Measurements from ENCODE around the gene STEAP2.

The STEAP2 gene

DNA sequence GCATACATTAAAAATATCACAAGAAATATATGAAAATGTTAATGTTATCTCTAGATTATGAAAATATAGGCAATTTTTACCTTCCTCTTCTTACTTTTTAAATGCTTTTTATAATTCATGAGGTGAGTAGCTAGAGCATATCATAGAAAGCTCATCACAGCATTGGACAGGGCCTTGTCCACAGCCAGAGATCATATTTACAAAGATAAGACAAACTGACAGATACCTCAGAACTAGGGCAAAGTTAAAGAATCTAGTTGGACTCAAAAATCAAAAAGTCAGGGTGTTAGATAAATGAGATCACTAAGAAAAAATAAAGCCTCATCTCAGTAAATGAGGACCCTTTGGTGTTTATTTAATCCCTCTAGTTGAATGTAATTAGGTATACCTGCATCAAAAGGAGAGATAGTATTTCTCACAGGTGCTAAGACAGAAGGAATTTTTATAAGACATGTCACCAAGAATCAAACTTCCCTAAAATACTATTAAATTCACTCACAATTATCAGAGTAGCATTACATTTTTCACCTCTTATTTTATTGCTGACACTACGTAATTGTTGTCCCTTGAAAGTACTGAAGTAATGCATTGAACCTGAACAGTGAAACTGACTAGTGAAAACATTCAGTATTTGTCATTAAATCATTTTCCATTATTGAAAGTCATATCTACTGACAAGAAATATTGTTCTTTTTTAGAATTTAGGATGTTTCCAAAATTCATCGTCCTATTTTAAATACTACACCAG is 59.1 kb downstream of the STEAP2 start:
- DNase-seq (ENCODE audit: low read depth in 2 of 2), result no peak

DNA sequence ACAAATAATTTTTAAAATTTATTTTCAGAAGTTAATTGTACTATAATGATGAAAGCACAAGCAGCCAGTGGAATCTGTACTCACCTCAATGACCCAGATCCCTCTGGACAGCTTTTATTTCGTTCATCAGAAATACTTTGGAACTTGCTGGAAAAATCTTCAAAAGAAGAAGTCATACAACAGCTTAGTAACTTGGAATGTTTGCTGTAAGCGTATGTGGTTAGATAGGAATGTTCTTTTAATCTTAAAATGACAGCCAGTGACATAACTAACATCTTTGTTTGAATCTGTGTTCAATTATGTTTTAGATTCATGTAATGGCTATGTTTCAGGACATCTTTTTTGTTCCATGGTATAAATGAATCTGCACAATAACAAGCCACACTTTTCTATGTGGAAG is 60.2 kb downstream of the STEAP2 start:
- no peak for DNase-seq (ENCODE audit: low read depth in 2 of 2)

DNA sequence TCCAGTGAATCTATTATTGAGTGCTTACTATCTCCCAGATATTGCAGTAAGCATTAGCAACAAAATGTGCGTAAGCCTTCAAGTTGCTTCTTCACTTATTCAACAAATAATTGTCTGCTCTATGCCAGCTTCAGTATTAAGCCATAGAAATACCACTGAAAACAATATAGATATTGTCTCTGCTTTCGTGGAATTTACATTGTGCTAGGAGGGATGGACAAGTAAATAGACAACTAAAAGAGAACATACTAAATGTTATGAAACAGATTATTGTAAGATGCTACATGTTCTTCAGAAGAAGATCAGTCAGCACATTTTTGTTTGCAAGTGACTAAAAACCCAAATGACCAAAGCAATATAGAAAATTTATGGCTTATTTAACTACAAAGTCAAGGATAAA is 60.7 kb downstream of the STEAP2 start:
- DNase-seq (ENCODE audit: low read depth in 2 of 2), result no peak

DNA sequence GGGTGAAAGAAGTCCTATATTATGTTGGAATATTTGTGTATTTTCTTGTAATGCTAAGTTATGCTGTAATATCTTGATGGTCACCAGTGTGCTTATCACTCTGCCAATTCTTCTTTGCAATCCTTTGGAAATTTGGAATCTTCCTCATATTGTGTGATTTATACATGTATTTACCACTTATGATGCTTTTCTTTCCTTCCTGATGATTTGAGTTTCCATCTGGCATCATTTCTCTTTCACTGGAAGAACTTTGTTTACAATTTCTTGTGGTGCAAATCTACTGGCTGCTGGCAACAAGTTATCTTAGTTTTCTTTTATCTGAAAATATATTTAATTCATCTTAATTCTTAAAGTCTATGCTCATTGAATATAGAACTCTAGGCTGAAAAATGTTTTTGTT is 62.6 kb downstream of the STEAP2 start:
- no peak for DNase-seq (ENCODE audit: low read depth in 2 of 2)

DNA sequence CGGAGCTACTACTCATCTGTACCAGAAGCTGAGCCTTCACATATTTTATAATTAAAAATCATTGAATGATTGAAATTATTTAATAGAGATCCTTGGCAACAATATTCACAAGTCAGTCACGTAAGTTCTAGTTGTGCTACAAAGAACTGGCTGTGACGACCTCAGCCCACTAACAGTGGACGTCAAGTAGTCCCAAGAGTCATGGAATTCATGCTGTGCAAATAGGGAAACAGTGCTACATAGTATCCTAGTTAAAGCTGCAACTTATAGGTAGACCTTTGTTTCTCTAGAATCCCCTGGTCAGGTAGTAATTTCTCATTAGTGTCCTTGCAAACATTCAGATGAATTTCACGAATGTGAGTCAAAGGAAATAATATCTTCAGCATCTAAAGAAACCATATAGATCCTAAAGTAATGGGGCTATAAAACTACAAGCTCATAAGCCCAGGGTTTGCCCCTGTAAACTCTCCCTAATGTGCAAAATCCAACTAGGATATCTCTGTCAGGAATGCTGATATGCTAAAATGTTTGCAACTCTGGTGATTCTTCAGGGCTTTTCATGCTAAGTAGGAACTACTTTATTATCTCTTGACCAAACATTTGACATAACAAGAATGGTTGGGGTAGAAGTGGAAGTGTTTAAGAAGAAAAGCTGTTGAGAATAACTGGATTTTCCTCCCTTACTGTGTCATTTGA is 64.6 kb downstream of the STEAP2 start:
- DNase-seq (ENCODE audit: low read depth in 2 of 2), result no peak
